ENCODE measurements around the gene HEPN1.

HEPN1 gene

GRCh38 chr11:124882339-124883071, 36.5 kb upstream of the HEPN1 start:
- CTCF ChIA-PET, result interaction anchor here (1.5 kb wide), 1 partner anchor 10 kb away, joined by 3 read pairs; no protein-coding TSS in a partner anchor
- POLR2A ChIA-PET, result no interaction called here
- no peak for DNase-seq (ENCODE audit: extremely low spot score)
- no peak for TF ChIP-seq CTCF (IDR thresholded peaks at IDR 0.05; ENCODE audit: control extremely low read depth, extremely low read depth, low read depth, missing control alignments)

- TF ChIP-seq CTCF (IDR thresholded peaks at IDR 0.05; ENCODE audit: control extremely low read depth, extremely low read depth, low read depth, missing control alignments), result no peak
- ChIA-PET CTCF (interaction anchor here (1.6 kb wide), 1 partner anchor 8 kb away, joined by 7 read pairs; no protein-coding TSS in a partner anchor), POLR2A (no interaction called here)
- DNase-seq (ENCODE audit: extremely low spot score), result no peak
These were observed 34.7 kb upstream of the HEPN1 start for GRCh38 chr11:124884340-124884739.

- POLR2A ChIA-PET, result no interaction called here
- no peak for DNase-seq (ENCODE audit: extremely low spot score)
- TF ChIP-seq CTCF (IDR thresholded peaks at IDR 0.05; ENCODE audit: control extremely low read depth, extremely low read depth, low read depth, missing control alignments), result no peak
- CTCF ChIA-PET, result interaction anchor here (1.6 kb wide), 1 partner anchor 9 kb away, joined by 7 read pairs; no protein-coding TSS in a partner anchor
These were observed 34.1 kb upstream of the HEPN1 start for GRCh38 chr11:124884869-124885479.

GRCh38 chr11:124886476-124886875, 32.6 kb upstream of the HEPN1 start:
- TF ChIP-seq CTCF (IDR thresholded peaks at IDR 0.05; ENCODE audit: control extremely low read depth, extremely low read depth, low read depth, missing control alignments), result no peak
- DNase-seq (ENCODE audit: extremely low spot score), result no peak
- ChIA-PET CTCF (interaction anchor here (3.8 kb wide), 1 partner anchor 11 kb away, joined by 19 read pairs; no protein-coding TSS in a partner anchor), POLR2A (no interaction called here)

GRCh38 chr11:124886978-124887666, 31.9 kb upstream of the HEPN1 start:
- no peak for TF ChIP-seq CTCF (IDR thresholded peaks at IDR 0.05; ENCODE audit: control extremely low read depth, extremely low read depth, low read depth, missing control alignments)
- POLR2A ChIA-PET, result no interaction called here
- CTCF ChIA-PET, result interaction anchor here (1.1 to 3.8 kb wide), 2 partner anchors 9 to 11 kb away, joined by 4 to 19 read pairs; no protein-coding TSS in a partner anchor

GRCh38 chr11:124887667-124888013, 31.4 kb upstream of the HEPN1 start:
- DNase-seq (ENCODE audit: extremely low spot score), result no peak
- CTCF ChIA-PET, result interaction anchor here (1.1 to 3.8 kb wide), 5 partner anchors 10 to 254 kb away, joined by 3 to 19 read pairs (median 4); partner anchors contain the start of gene ROBO4
- TF ChIP-seq CTCF (IDR thresholded peaks at IDR 0.05; ENCODE audit: control extremely low read depth, extremely low read depth, low read depth, missing control alignments), result no peak
- POLR2A ChIA-PET, result no interaction called here

More at GRCh38 chr11:124886978-124887666, 31.9 kb upstream of the HEPN1 start:
- DNase-seq (ENCODE audit: extremely low spot score), result no peak

Measured in GM10248 (cell line).